ENCODE data around the gene ZNF763. TPM values are rescaled to one million over a fixed set of nuclear protein-coding genes. Genes with fewer than 3 reads are reported as not detected.
"Not testable (repeated sequence)": the region's sequence is repeated elsewhere in the genome, so short reads cannot be mapped to it uniquely, and the experiment has no call there.

The ZNF763 gene
- total RNA-seq, 4 donors from 2014 or later = 1.2 to 2.6 (median 2.1) TPM

DNA sequence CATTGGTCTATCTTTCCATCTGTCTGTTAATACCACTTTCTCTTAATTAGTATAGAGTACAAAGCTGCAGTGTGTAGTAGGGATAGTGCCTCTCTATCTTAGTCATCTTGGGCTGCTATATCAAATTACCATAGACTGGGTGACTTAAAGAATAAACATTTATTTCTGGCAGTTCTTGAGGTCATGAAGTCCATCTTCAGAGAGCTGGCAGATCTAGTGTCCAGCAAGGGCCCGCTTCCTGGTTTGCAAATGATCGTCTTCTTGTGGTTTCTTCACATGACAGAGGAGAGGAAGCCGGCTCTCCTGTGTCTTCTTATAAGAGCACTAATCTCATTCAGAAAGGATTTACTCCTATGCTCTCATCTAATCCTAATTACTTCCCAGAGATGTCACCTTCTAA is 33.8 kb upstream of the ZNF763 start:
- H3K27ac ChIP-seq = no peak overlapping the region
- 75 to 88% methylated on average over 3 of the region's 3 CpGs for WGBS, 2 donors
- H3K9me3 ChIP-seq = peaks cover 0 to 33% (median 5%) of the 10 kb centered on the region in 3 donors
- peaks cover 3 to 17% (median 6%) of the 10 kb centered on the region in 3 donors for H3K4me1 ChIP-seq
- no peak overlapping the region for H3K4me3 ChIP-seq
- no peak for DNase-seq
- H3K36me3 ChIP-seq = peaks cover 0 to 64% (median 0%) of the 10 kb centered on the region in 3 donors
- H3K27me3 ChIP-seq = no peaks in the 10 kb centered on the region
- TF ChIP-seq, protein P1, sequence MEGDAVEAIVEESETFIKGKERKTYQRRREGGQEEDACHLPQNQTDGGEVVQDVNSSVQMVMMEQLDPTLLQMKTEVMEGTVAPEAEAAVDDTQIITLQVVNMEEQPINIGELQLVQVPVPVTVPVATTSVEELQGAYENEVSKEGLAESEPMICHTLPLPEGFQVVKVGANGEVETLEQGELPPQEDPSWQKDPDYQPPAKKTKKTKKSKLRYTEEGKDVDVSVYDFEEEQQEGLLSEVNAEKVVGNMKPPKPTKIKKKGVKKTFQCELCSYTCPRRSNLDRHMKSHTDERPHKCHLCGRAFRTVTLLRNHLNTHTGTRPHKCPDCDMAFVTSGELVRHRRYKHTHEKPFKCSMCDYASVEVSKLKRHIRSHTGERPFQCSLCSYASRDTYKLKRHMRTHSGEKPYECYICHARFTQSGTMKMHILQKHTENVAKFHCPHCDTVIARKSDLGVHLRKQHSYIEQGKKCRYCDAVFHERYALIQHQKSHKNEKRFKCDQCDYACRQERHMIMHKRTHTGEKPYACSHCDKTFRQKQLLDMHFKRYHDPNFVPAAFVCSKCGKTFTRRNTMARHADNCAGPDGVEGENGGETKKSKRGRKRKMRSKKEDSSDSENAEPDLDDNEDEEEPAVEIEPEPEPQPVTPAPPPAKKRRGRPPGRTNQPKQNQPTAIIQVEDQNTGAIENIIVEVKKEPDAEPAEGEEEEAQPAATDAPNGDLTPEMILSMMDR (IDR thresholded peaks at IDR 0.05) = no peak
- no peak for TF ChIP-seq POLR2A (IDR thresholded peaks at IDR 0.05)
- intact Hi-C loops (cut with DNase I) = no loop called here

- H3K27ac ChIP-seq = no peak overlapping the region
- H3K4me3 ChIP-seq = no peak overlapping the region
- peaks cover 0 to 12% (median 1%) of the 10 kb centered on the region in 3 donors for H3K4me1 ChIP-seq
- 96 to 97% methylated on average over 3 of the region's 3 CpGs for WGBS, 2 donors
- peaks cover 0 to 33% (median 5%) of the 10 kb centered on the region in 3 donors for H3K9me3 ChIP-seq
- H3K27me3 ChIP-seq = no peaks in the 10 kb centered on the region
- TF ChIP-seq POLR2A (IDR thresholded peaks at IDR 0.05) = no peak
- TF ChIP-seq, protein P1 (IDR thresholded peaks at IDR 0.05) = no peak
- DNase-seq = no peak
- H3K36me3 ChIP-seq = peaks cover 0 to 64% (median 0%) of the 10 kb centered on the region in 3 donors
- intact Hi-C loops (cut with DNase I) = no loop called here
These were observed 33.3 kb upstream of the ZNF763 start for GRCh38 chr19:11931513-11931912.

DNA sequence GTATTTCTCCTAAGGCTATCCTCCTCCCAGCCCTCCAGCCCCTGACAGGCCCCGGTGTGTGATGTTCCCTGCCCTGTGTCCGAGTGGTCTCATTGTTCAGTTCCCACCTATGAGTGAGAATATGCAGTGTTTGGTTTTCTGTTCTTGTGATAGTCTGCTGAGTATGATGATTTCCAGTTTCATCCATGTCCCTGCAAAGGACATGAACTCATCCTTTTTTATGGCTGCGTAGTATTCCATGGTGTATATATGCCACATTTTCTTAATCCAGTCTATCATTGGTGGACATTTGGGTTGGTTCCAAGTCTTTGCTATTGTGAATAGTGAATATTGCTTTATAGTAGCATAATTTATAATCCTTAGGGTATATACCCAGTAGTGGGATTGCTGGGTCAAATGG is 29.0 kb upstream of the ZNF763 start:
- 97 to 98% methylated on average over 3 of the region's 3 CpGs for WGBS, 2 donors
- peaks cover 0 to 69% (median 25%) of the 10 kb centered on the region in 3 donors for H3K9me3 ChIP-seq

GRCh38 chr19:11938383-11938782 is 26.5 kb upstream of the ZNF763 start:
- intact Hi-C loops (cut with DNase I); DNase-seq; H3K4me1 ChIP-seq; H3K27ac ChIP-seq; H3K27me3 ChIP-seq; H3K4me3 ChIP-seq: not testable (repeated sequence)
- H3K9me3 ChIP-seq = peaks cover 0 to 87% (median 49%) of the 10 kb centered on the region in 3 donors
- 97 to 100% methylated on average over 3 of the region's 3 CpGs for WGBS, 2 donors
- peaks cover 3 to 81% (median 21%) of the 10 kb centered on the region in 3 donors for H3K36me3 ChIP-seq

More for the DNA sequence above, 29.0 kb upstream of the ZNF763 start:
- H3K4me3 ChIP-seq; H3K4me1 ChIP-seq; H3K27ac ChIP-seq; DNase-seq; intact Hi-C loops (cut with DNase I); H3K27me3 ChIP-seq: not testable (repeated sequence)
- H3K36me3 ChIP-seq = peaks cover 0 to 79% (median 10%) of the 10 kb centered on the region in 3 donors

- WGBS, 2 donors = 92% methylated on average over 9 of the region's 29 CpGs; no CpG with 5 or more reads in 1 of the 2 donors
- Histone ChIP-seq H3K36me3 (peaks cover 3 to 88% (median 35%) of the 10 kb centered on the region in 3 donors), H3K9me3 (peaks cover 6 to 92% (median 75%) of the 10 kb centered on the region in 3 donors)
- H3K4me3 ChIP-seq; intact Hi-C loops (cut with DNase I); H3K4me1 ChIP-seq; H3K27me3 ChIP-seq; H3K27ac ChIP-seq; DNase-seq: not testable (repeated sequence)
These were observed 23.4 kb upstream of the ZNF763 start for GRCh38 chr19:11941361-11941887.

DNA sequence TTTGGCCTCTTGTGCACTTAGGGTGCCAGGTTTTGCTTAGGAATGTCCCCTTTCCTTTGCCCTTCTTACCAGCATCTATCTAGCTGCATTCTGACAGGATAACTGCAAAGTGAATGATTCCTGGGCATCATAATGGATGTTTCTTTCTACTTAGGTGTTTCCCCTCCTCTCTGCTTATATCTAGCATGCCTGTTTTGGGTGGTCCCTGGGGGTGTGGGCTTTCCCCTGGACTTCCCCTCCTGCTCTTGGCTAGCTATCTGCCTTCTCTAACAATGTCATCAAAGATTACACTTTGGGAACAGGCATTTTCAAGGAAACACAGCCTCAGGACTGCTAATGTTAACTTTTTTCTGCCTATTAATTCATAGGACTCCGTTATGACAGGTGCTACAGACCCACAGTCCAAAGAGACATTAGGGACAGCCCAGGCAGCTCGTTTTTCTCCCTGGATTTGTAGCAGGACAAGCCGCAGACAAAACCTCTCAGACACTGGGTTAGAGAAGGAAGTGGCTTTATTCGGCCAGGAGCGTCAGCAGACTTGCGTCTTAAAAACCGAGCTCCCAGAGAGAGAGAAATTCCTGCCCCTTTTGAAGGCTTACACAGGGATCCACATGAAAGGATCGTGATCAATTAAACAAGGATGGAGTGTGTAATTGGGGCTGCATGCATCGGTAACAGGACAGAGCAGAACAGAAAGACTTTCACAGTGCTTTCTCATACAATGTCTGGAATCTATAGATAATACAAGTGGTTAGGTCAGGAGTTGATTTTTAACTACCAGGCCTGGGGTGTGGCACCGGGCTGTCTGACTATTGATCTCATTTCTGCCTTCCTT is 22.6 kb upstream of the ZNF763 start:
- no peaks in the 10 kb centered on the region for H3K27me3 ChIP-seq
- no peaks in the 10 kb centered on the region for H3K4me1 ChIP-seq
- no peak overlapping the region for H3K4me3 ChIP-seq
- H3K36me3 ChIP-seq = peaks cover 4 to 93% (median 43%) of the 10 kb centered on the region in 3 donors
- no peak overlapping the region for H3K27ac ChIP-seq
- intact Hi-C loops (cut with DNase I) = no loop called here
- H3K9me3 ChIP-seq = peaks cover 6 to 96% (median 83%) of the 10 kb centered on the region in 3 donors
- WGBS, 2 donors = 92 to 96% methylated on average over 9 to 10 of the region's 10 CpGs
- no peak for DNase-seq
- TF ChIP-seq, protein P1 (IDR thresholded peaks at IDR 0.05) = no peak
- no peak for TF ChIP-seq POLR2A (IDR thresholded peaks at IDR 0.05)
